HG02973 (cell line): ENCODE results near the gene SLC66A3.
"Not testable (repeated sequence)": the region's sequence is repeated elsewhere in the genome, so short reads cannot be mapped to it uniquely, and the experiment has no call there.

Experiments used
- ATAC-seq: cut with Tn5 transposase; IDR thresholded peaks from one replicate; pipeline ENCODE4 v1.9.1; 2021; ENCODE audit warnings: moderate library complexity; ENCODE audit not compliant: unreplicated experiment

Gene SLC66A3

GRCh38 chr2:11161747-11162146 is 6.5 kb downstream of the SLC66A3 start:
- ATAC-seq = no peak

- ATAC-seq = no peak
Observed at GRCh38 chr2:11163439-11164317, 8.4 kb downstream of the SLC66A3 start.

- not testable (repeated sequence) for ATAC-seq
Observed at GRCh38 chr2:11165046-11165445, 9.8 kb downstream of the SLC66A3 start.

GRCh38 chr2:11166476-11166875 is 11.2 kb downstream of the SLC66A3 start:
- no peak for ATAC-seq

- ATAC-seq = no peak
Observed at GRCh38 chr2:11168488-11168887, 13.2 kb downstream of the SLC66A3 start.

- no peak for ATAC-seq
Observed at GRCh38 chr2:11169333-11169732, 14.1 kb downstream of the SLC66A3 start.

- ATAC-seq = no peak
Observed at GRCh38 chr2:11174222-11174621, 19.0 kb downstream of the SLC66A3 start.

- ATAC-seq = no peak
Observed at GRCh38 chr2:11175293-11175795, 20.1 kb downstream of the SLC66A3 start.

GRCh38 chr2:11177871-11178690 is 22.8 kb downstream of the SLC66A3 start:
- no peak for ATAC-seq

- no peak for ATAC-seq
Observed at GRCh38 chr2:11179196-11179595, 23.9 kb downstream of the SLC66A3 start.

- ATAC-seq = no peak
Observed at GRCh38 chr2:11179899-11180298, 24.6 kb downstream of the SLC66A3 start.

- no peak for ATAC-seq
Observed at GRCh38 chr2:11180653-11181052, 25.4 kb downstream of the SLC66A3 start.

GRCh38 chr2:11182951-11183350 is 27.7 kb downstream of the SLC66A3 start:
- ATAC-seq = no peak

GRCh38 chr2:11186145-11186544 is 30.9 kb downstream of the SLC66A3 start:
- no peak for ATAC-seq

- no peak for ATAC-seq
Observed at GRCh38 chr2:11187083-11187619, 31.9 kb downstream of the SLC66A3 start.

- no peak for ATAC-seq
Observed at GRCh38 chr2:11187731-11188130, 32.5 kb downstream of the SLC66A3 start.

GRCh38 chr2:11196246-11196645 is 41.0 kb downstream of the SLC66A3 start:
- no peak for ATAC-seq

GRCh38 chr2:11200651-11201050 is 45.4 kb downstream of the SLC66A3 start:
- ATAC-seq = no peak

- no peak for ATAC-seq
Observed at GRCh38 chr2:11201969-11202368, 46.7 kb downstream of the SLC66A3 start.

- no peak for ATAC-seq
Observed at GRCh38 chr2:11203480-11203879, 48.2 kb downstream of the SLC66A3 start.

GRCh38 chr2:11208083-11208482 is 52.8 kb downstream of the SLC66A3 start:
- no peak for ATAC-seq
